ENCODE results near the gene RGS3.
"Not testable (repeated sequence)": the region's sequence is repeated elsewhere in the genome, so short reads cannot be mapped to it uniquely, and the experiment has no call there.

RGS3 gene

DNA sequence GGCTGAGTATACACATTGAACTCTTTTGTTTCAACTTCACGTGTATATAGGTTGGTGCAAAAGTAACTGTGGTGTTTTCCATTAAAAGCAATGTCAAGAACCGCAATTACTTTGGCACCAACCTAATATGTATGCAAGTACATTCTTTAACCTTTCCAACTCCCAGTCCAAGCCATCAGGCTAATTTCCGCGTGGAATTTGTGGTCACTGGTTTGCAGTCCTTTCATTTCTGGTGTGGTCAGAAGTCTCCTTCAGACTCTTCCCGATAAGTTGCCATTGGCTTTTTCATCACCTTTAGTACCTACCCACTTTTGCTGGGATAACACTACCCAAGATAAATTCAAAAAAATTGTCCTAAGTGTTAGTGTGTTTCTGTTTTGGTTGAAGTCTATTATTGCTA is 84.0 kb downstream of the RGS3 start (continued):
- TF ChIP-seq OVOL3 (tag by site-specific recombination; IDR thresholded peaks at IDR 0.05) (no peak), KLF7 (tag by site-specific recombination; IDR thresholded peaks at IDR 0.05; ENCODE audit: borderline replicate concordance) (no peak), ZNF16 (tag by site-specific recombination; IDR thresholded peaks at IDR 0.05; ENCODE audit: low read depth) (no peak), ZNF302 (tag by site-specific recombination; IDR thresholded peaks at IDR 0.05; ENCODE audit: low read depth) (no peak)
- TF ChIP-seq, protein P1, sequence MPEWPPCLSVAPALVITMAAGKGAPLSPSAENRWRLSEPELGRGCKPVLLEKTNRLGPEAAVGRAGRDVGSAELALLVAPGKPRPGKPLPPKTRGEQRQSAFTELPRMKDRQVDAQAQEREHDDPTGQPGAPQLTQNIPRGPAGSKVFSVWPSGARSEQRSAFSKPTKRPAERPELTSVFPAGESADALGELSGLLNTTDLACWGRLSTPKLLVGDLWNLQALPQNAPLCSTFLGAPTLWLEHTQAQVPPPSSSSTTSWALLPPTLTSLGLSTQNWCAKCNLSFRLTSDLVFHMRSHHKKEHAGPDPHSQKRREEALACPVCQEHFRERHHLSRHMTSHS (tag by site-specific recombination; IDR thresholded peaks at IDR 0.05), result no peak

DNA sequence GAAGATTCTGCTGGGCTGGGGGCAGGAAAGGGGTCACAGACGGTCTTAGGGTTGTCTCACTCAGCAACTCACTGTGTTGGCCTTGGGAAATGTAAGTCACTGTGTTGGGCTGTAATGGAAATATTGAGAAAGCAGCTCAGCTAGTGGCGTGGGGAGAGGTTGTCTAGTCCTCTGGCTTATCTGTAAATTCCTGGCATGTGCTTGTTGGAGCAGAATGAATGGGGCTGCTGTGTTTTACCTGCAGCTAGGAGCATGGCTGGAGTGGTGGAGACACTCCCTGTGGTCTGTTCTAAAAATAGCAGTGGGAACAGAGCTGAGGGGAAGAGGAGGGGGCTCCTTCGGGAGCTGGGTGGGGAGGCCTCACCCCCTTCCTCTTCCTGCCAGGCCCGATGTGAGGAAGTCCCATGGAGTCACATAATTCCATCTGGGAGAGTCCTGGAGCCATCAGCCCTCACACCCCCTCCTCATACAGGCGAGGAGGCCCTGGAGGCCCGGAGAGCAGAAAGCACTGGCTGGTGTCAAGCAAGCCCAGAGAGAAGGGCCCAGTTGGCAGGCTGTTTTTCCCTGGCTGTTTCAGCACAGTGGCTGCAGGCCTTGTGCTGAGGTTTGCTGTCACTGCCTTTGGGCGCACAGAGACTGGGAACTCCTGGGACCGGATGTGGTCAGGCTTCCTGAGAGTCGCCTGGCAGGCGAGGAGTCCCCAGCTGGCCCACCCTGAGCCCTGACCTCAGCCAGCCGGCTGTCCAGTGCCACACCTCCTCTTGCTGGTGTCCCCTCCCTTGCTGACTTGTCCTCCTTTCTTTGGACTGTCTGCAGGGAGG is 84.9 kb downstream of the RGS3 start:
- Histone ChIP-seq H3K4me3 (ENCODE audit: low read depth, low read length) (no peak overlapping the region), H3K27ac (ENCODE audit: extremely low read depth, low read depth, low read length) (no peak overlapping the region), H3K9me3 (ENCODE audit: control insufficient read depth, insufficient read depth, low read depth, low read length) (no peaks in the 10 kb centered on the region), H3K4me1 (ENCODE audit: control insufficient read depth, insufficient read depth, low read length) (no peaks in the 10 kb centered on the region), H3K36me3 (ENCODE audit: control insufficient read depth in 2 of 2, insufficient read depth in 1 of 2, low read length in 2 of 2) (no peaks in the 10 kb centered on the region)
- POLR2A ChIA-PET, result interaction anchor here (1.0 kb wide), 1 partner anchor 138 kb away, joined by 3 read pairs; the partner anchor contains the start of genes C9orf43 and POLE3
- TF ChIP-seq, protein P2, sequence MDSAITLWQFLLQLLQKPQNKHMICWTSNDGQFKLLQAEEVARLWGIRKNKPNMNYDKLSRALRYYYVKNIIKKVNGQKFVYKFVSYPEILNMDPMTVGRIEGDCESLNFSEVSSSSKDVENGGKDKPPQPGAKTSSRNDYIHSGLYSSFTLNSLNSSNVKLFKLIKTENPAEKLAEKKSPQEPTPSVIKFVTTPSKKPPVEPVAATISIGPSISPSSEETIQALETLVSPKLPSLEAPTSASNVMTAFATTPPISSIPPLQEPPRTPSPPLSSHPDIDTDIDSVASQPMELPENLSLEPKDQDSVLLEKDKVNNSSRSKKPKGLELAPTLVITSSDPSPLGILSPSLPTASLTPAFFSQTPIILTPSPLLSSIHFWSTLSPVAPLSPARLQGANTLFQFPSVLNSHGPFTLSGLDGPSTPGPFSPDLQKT (IDR thresholded peaks at IDR 0.05; ENCODE audit: borderline replicate concordance, low read depth, low read length), result no peak
- TF ChIP-seq GLI4 (tag by site-specific recombination; IDR thresholded peaks at IDR 0.05), result no peak
- no peak for TF ChIP-seq ZNF404 (tag by site-specific recombination; IDR thresholded peaks at IDR 0.05)
- TF ChIP-seq ZNF548 (tag by site-specific recombination; IDR thresholded peaks at IDR 0.05), result no peak
- TF ChIP-seq ZNF843 (tag by site-specific recombination; IDR thresholded peaks at IDR 0.05), result no peak
- TF ChIP-seq ZBTB48 (tag by site-specific recombination; IDR thresholded peaks at IDR 0.05), result no peak
- TF ChIP-seq ZNF140 (tag by site-specific recombination; IDR thresholded peaks at IDR 0.05), result no peak
- no peak for TF ChIP-seq ZSCAN23 (tag by site-specific recombination; IDR thresholded peaks at IDR 0.05)
- no peak for TF ChIP-seq ZNF555 (tag by site-specific recombination; conservative IDR thresholded peaks at IDR 0.05)
- no peak for TF ChIP-seq ZNF48 (tag by site-specific recombination; IDR thresholded peaks at IDR 0.05)
- no peak for TF ChIP-seq SETDB1 (IDR thresholded peaks at IDR 0.05; ENCODE audit: insufficient read length, low read length)
- CTCF ChIA-PET, result interaction anchor here (0.6 to 1.7 kb wide), 4 partner anchors 28 to 498 kb away, joined by 3 to 6 read pairs (median 3); no protein-coding TSS in a partner anchor

DNA sequence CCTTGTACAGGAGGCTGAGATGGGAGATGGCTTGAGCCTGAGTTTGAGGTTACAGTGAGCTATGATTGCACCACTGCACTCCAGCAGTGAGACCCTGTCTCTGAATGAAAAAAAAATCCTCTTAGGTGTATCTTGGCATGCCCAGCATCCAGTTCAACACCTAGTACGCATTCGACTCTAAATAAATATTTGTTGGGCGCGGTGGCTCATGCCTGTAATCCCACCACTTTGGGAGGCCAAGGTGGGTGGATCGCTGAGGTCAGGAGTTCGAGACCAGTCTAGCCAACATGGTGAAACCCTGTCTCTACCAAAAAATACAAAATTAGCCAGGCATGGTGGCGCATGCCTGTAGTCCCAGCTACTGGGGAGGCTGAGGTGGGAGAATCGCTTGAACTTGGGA is 86.4 kb downstream of the RGS3 start:
- H3K36me3 ChIP-seq (ENCODE audit: control insufficient read depth in 2 of 2, insufficient read depth in 1 of 2, low read length in 2 of 2); H3K27ac ChIP-seq (ENCODE audit: extremely low read depth, low read depth, low read length); H3K4me3 ChIP-seq (ENCODE audit: low read depth, low read length); H3K4me1 ChIP-seq (ENCODE audit: control insufficient read depth, insufficient read depth, low read length); H3K9me3 ChIP-seq (ENCODE audit: control insufficient read depth, insufficient read depth, low read depth, low read length); POLR2A ChIA-PET: not testable (repeated sequence)
- CTCF ChIA-PET, result interaction anchor here (0.6 to 1.2 kb wide), 4 partner anchors 38 to 99 kb away, joined by 3 to 4 read pairs (median 3); no protein-coding TSS in a partner anchor

DNA sequence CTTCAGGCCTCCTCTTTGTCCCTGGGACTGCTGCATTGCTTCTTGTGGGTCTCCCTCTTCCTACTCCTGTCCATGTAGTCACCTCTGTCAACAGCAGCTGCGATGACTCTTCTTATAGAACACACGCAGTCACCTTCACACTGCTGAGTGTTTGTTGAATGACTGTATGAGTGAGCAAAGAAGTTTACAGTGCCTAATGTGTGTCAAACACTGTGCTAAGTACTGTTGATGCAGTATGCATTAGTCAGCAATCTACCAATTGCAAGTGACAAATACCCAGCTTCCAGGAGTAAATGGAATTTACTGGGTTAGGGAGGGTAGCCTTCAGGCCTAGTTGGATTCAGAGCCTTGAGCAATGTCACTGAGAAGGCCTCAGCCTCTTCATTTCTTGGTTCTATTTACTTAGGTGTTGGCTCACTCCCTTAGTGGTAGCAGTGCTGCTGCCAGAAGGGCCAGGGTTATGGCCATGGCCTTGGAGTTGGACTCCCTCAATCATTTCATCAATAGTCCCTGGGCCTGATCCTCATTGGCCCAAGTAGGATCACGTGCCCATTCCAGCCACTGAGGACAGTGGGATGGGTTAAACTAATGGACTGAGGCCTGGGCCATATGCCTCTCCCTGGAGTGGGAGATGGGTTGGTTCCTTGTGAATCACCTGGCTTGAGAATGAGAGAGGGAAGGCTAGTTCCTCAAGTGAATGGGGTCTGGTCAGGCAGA is 93.5 kb downstream of the RGS3 start:
- no peaks in the 10 kb centered on the region for H3K9me3 ChIP-seq (ENCODE audit: control insufficient read depth, insufficient read depth, low read depth, low read length)
- H3K4me3 ChIP-seq (ENCODE audit: low read depth, low read length), result no peak overlapping the region
- CTCF ChIA-PET, result interaction anchor here (0.7 to 0.8 kb wide), 2 partner anchors 33 to 79 kb away, joined by 3 read pairs; no protein-coding TSS in a partner anchor
- H3K4me1 ChIP-seq (ENCODE audit: control insufficient read depth, insufficient read depth, low read length), result no peaks in the 10 kb centered on the region
- H3K27ac ChIP-seq (ENCODE audit: extremely low read depth, low read depth, low read length), result no peak overlapping the region
- no peaks in the 10 kb centered on the region for H3K36me3 ChIP-seq (ENCODE audit: control insufficient read depth in 2 of 2, insufficient read depth in 1 of 2, low read length in 2 of 2)
- POLR2A ChIA-PET, result no interaction called here
- TF ChIP-seq ZNF19 (tag by site-specific recombination; IDR thresholded peaks at IDR 0.05; ENCODE audit: low read depth) (no peak), ZNF658 (tag by site-specific recombination; IDR thresholded peaks at IDR 0.05) (no peak), HOXC10 (CRISPR knock-in tag; IDR thresholded peaks at IDR 0.05) (no peak), ZIC2 (tag by site-specific recombination; IDR thresholded peaks at IDR 0.05) (no peak), ZNF843 (tag by site-specific recombination; IDR thresholded peaks at IDR 0.05) (no peak), ZNF473 (tag by site-specific recombination; IDR thresholded peaks at IDR 0.05) (no peak), ZNF785 (tag by site-specific recombination; IDR thresholded peaks at IDR 0.05) (no peak), ZNF16 (tag by site-specific recombination; IDR thresholded peaks at IDR 0.05; ENCODE audit: low read depth) (no peak), ZNF48 (tag by site-specific recombination; IDR thresholded peaks at IDR 0.05) (no peak)
- TF ChIP-seq, protein P3, sequence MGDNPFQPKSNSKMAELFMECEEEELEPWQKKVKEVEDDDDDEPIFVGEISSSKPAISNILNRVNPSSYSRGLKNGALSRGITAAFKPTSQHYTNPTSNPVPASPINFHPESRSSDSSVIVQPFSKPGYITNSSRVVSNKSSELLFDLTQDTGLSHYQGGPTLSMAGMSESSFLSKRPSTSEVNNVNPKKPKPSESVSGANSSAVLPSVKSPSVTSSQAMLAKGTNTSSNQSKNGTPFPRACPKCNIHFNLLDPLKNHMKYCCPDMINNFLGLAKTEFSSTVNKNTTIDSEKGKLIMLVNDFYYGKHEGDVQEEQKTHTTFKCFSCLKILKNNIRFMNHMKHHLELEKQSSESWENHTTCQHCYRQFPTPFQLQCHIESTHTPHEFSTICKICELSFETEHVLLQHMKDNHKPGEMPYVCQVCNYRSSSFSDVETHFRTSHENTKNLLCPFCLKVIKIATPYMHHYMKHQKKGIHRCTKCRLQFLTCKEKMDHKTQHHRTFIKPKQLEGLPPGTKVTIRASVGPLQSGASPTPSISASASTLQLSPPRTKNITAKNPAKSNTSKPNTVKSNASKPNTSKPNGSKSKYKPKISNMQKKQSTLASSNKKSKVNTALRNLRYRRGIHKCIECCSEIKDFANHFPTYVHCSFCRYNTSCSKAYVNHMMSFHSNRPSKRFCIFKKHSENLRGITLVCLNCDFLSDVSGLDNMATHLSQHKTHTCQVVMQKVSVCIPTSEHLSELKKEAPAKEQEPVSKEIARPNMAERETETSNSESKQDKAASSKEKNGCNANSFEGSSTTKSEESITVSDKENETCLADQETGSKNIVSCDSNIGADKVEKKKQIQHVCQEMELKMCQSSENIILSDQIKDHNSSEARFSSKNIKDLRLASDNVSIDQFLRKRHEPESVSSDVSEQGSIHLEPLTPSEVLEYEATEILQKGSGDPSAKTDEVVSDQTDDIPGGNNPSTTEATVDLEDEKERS (tag by site-specific recombination; IDR thresholded peaks at IDR 0.05), result no peak

Measured in HEK293 (cell line).